ENCODE data around the gene KIF26A.

DNA sequence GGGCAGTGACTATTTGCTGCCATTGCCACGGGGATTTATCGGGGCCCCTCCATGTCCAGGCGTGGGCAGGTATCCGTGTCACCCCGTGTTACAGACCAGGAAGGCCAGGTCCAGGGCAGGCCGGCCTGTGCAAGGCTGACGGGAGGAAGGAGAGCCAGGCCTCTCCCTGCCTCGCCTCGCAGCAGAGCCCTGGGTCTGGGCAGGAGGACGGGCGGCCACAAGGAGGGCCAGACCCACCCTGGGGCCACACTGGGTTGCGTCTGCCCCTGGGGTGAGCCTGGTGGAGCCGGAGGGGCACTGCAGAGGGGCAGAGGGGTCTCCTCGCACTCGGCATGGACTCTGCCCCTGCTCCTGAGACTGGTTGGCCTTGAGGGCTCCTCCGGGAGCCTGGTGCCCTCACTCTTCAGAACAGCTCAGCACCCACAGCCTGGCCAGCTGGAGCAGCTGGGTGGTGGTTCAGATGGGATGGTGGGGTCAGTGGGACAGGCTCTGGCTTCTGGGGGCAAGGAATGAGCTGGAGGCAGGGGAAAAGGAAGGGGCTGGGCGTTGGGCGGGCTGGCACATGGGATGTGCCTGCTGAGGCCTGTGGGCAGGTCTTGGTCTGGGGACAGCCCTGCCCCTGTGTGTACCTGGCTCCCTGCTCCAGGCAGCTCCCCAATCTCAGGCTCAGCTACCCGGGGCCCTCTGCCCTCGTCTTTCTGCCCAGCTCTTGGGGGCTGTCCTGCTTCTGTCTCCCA, 53.9 kb downstream of the KIF26A start:
- TF ChIP-seq EP300 (IDR thresholded peaks at IDR 0.05; ENCODE audit: borderline replicate concordance in 1 of 2, low read depth in 1 of 2, low read length in 1 of 2) (no peak), JUND (IDR thresholded peaks at IDR 0.05) (no peak), FOSL2 (IDR thresholded peaks at IDR 0.05; ENCODE audit: borderline replicate concordance, low read depth) (no peak), RAD21 (IDR thresholded peaks at IDR 0.05; ENCODE audit: low read length) (no peak), TCF12 (IDR thresholded peaks at IDR 0.05) (no peak), TAF1 (IDR thresholded peaks at IDR 0.05; ENCODE audit: borderline replicate concordance, low read depth, low read length) (no peak), TEAD4 (IDR thresholded peaks at IDR 0.05; ENCODE audit: borderline replicate concordance, insufficient read depth) (no peak), FOXM1 (IDR thresholded peaks at IDR 0.05; ENCODE audit: low read depth) (no peak), EZH2phosphoT487 (IDR thresholded peaks at IDR 0.05; ENCODE audit: borderline replicate concordance, low read depth) (no peak)
- TF ChIP-seq, protein P1, sequence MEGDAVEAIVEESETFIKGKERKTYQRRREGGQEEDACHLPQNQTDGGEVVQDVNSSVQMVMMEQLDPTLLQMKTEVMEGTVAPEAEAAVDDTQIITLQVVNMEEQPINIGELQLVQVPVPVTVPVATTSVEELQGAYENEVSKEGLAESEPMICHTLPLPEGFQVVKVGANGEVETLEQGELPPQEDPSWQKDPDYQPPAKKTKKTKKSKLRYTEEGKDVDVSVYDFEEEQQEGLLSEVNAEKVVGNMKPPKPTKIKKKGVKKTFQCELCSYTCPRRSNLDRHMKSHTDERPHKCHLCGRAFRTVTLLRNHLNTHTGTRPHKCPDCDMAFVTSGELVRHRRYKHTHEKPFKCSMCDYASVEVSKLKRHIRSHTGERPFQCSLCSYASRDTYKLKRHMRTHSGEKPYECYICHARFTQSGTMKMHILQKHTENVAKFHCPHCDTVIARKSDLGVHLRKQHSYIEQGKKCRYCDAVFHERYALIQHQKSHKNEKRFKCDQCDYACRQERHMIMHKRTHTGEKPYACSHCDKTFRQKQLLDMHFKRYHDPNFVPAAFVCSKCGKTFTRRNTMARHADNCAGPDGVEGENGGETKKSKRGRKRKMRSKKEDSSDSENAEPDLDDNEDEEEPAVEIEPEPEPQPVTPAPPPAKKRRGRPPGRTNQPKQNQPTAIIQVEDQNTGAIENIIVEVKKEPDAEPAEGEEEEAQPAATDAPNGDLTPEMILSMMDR (IDR thresholded peaks at IDR 0.05) = no peak
- TF ChIP-seq, protein P2, sequence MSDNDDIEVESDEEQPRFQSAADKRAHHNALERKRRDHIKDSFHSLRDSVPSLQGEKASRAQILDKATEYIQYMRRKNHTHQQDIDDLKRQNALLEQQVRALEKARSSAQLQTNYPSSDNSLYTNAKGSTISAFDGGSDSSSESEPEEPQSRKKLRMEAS (IDR thresholded peaks at IDR 0.05; ENCODE audit: low read depth) = no peak

Measured in SK-N-SH (cell line).